Measurements from ENCODE around the gene USP6NL. TPM values are rescaled to one million over a fixed set of nuclear protein-coding genes. Genes with fewer than 3 reads are reported as not detected.

The USP6NL gene
- polyA plus RNA-seq, 1 of the 3 experiments (the other 2 are of a cell fraction): 8.9 TPM

DNA sequence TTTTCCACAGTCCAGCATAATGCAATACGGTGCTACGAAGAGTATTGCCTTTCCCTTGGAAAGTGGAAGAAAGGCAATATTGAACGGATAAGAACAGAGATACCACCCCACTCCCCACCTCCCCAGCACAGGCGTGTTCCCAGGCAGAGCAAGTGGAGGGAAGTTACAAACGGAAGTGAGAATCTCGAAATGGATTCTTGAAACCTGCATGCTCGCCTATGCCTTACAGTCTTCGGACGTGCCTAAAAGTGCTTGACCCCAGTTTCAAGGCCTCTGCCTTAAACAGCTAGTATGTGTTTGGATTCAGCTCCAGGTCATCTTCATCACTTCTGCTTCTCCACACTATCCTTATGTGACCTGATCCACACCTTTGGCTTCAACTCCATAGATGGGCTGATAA lies 35.0 kb upstream of the USP6NL start:
- Histone ChIP-seq H3K36me3 (replicated peaks in 1 of 2; ENCODE audit: control insufficient read depth in 1 of 2, insufficient read depth in 2 of 2, low read length in 1 of 2) (no peaks in the 10 kb centered on the region), H2AFZ (ENCODE audit: low read depth) (no peak overlapping the region), H3K4me3 (ENCODE audit: low read depth in 2 of 2, low read length in 1 of 2) (no peak overlapping the region), H3F3A (replicated peaks; ENCODE audit: insufficient read depth) (no peaks in the 10 kb centered on the region), H3K9me3 (no peaks in the 10 kb centered on the region), H3K9me2 (no peaks in the 10 kb centered on the region), H4K20me1 (ENCODE audit: insufficient read depth) (no peaks in the 10 kb centered on the region), H3K79me2 (ENCODE audit: insufficient read depth) (no peaks in the 10 kb centered on the region), H3K4me1 (ENCODE audit: control insufficient read depth in 1 of 2, insufficient read depth in 2 of 2, low read depth in 1 of 2, low read length in 1 of 2) (no peaks in the 10 kb centered on the region), H3K9ac (no peak overlapping the region), H3K27me3 (ENCODE audit: insufficient read depth) (no peaks in the 10 kb centered on the region), H3K4me2 (no peak overlapping the region), H3K27ac (ENCODE audit: low read depth in 2 of 2, low read length in 1 of 2) (no peak overlapping the region)
- CTCF ChIA-PET: no interaction called here
- POLR2A ChIA-PET: no interaction called here
- no peak for TF ChIP-seq FOSL2 (IDR thresholded peaks at IDR 0.05; ENCODE audit: borderline replicate concordance, low read depth)
- no peak for TF ChIP-seq MXI1 (IDR thresholded peaks at IDR 0.05; ENCODE audit: low read depth, low read length)
- TF ChIP-seq FOXJ3 (CRISPR knock-in tag; IDR thresholded peaks at IDR 0.05): no peak
- TF ChIP-seq FOXM1 (IDR thresholded peaks at IDR 0.05; ENCODE audit: low read depth): no peak
- TF ChIP-seq RAD21 (IDR thresholded peaks at IDR 0.05; ENCODE audit: low read length): no peak
- no peak for TF ChIP-seq MEF2A (IDR thresholded peaks at IDR 0.05; ENCODE audit: borderline replicate concordance, low read depth)
- no peak for TF ChIP-seq TEAD4 (IDR thresholded peaks at IDR 0.05; ENCODE audit: borderline replicate concordance, insufficient read depth)
- TF ChIP-seq POLR2AphosphoS5 (IDR thresholded peaks at IDR 0.05; ENCODE audit: low read depth, low read length): no peak
- TF ChIP-seq EZH2phosphoT487 (IDR thresholded peaks at IDR 0.05; ENCODE audit: borderline replicate concordance, low read depth): no peak
- TF ChIP-seq, protein P1, sequence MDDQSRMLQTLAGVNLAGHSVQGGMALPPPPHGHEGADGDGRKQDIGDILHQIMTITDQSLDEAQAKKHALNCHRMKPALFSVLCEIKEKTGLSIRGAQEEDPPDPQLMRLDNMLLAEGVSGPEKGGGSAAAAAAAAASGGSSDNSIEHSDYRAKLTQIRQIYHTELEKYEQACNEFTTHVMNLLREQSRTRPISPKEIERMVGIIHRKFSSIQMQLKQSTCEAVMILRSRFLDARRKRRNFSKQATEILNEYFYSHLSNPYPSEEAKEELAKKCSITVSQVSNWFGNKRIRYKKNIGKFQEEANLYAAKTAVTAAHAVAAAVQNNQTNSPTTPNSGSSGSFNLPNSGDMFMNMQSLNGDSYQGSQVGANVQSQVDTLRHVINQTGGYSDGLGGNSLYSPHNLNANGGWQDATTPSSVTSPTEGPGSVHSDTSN (IDR thresholded peaks at IDR 0.05): no peak
- no peak for TF ChIP-seq TCF12 (IDR thresholded peaks at IDR 0.05)
- TF ChIP-seq, protein P2, sequence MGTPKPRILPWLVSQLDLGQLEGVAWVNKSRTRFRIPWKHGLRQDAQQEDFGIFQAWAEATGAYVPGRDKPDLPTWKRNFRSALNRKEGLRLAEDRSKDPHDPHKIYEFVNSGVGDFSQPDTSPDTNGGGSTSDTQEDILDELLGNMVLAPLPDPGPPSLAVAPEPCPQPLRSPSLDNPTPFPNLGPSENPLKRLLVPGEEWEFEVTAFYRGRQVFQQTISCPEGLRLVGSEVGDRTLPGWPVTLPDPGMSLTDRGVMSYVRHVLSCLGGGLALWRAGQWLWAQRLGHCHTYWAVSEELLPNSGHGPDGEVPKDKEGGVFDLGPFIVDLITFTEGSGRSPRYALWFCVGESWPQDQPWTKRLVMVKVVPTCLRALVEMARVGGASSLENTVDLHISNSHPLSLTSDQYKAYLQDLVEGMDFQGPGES (IDR thresholded peaks at IDR 0.05; ENCODE audit: low read depth, low read length): no peak
- TF ChIP-seq CHD2 (IDR thresholded peaks at IDR 0.05; ENCODE audit: low read length, partially characterized antibody): no peak
- TF ChIP-seq YY1 (IDR thresholded peaks at IDR 0.05; ENCODE audit: low read depth): no peak
- no peak for TF ChIP-seq ZBTB33 (IDR thresholded peaks at IDR 0.05; ENCODE audit: borderline replicate concordance, low read depth)
- TF ChIP-seq, protein P3, sequence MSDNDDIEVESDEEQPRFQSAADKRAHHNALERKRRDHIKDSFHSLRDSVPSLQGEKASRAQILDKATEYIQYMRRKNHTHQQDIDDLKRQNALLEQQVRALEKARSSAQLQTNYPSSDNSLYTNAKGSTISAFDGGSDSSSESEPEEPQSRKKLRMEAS (IDR thresholded peaks at IDR 0.05; ENCODE audit: low read depth): no peak
- no peak for TF ChIP-seq RCOR1 (IDR thresholded peaks at IDR 0.05; ENCODE audit: low read length)
- TF ChIP-seq GABPA (IDR thresholded peaks at IDR 0.05; ENCODE audit: low read depth): no peak
- TF ChIP-seq, protein P4, sequence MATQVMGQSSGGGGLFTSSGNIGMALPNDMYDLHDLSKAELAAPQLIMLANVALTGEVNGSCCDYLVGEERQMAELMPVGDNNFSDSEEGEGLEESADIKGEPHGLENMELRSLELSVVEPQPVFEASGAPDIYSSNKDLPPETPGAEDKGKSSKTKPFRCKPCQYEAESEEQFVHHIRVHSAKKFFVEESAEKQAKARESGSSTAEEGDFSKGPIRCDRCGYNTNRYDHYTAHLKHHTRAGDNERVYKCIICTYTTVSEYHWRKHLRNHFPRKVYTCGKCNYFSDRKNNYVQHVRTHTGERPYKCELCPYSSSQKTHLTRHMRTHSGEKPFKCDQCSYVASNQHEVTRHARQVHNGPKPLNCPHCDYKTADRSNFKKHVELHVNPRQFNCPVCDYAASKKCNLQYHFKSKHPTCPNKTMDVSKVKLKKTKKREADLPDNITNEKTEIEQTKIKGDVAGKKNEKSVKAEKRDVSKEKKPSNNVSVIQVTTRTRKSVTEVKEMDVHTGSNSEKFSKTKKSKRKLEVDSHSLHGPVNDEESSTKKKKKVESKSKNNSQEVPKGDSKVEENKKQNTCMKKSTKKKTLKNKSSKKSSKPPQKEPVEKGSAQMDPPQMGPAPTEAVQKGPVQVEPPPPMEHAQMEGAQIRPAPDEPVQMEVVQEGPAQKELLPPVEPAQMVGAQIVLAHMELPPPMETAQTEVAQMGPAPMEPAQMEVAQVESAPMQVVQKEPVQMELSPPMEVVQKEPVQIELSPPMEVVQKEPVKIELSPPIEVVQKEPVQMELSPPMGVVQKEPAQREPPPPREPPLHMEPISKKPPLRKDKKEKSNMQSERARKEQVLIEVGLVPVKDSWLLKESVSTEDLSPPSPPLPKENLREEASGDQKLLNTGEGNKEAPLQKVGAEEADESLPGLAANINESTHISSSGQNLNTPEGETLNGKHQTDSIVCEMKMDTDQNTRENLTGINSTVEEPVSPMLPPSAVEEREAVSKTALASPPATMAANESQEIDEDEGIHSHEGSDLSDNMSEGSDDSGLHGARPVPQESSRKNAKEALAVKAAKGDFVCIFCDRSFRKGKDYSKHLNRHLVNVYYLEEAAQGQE (IDR thresholded peaks at IDR 0.05; ENCODE audit: low read depth, low read length): no peak
- DNase-seq: no peak
- 87% methylated on average over 9 of the region's 9 CpGs for WGBS (ENCODE audit: low lambda C conversion rate)
